HG03575 (cell line): ENCODE data around the gene GDPGP1.
"Not testable (repeated sequence)": the region's sequence is repeated elsewhere in the genome, so short reads cannot be mapped to it uniquely, and the experiment has no call there.

ENCODE experiments used
- ATAC-seq: cut with Tn5 transposase; IDR thresholded peaks from one replicate; pipeline ENCODE4 v1.9.1; 2021; ENCODE audit not compliant: unreplicated experiment, insufficient number of reproducible peaks, low FRiP score; ENCODE audit errors: extremely low read depth

GDPGP1 gene, protein sequence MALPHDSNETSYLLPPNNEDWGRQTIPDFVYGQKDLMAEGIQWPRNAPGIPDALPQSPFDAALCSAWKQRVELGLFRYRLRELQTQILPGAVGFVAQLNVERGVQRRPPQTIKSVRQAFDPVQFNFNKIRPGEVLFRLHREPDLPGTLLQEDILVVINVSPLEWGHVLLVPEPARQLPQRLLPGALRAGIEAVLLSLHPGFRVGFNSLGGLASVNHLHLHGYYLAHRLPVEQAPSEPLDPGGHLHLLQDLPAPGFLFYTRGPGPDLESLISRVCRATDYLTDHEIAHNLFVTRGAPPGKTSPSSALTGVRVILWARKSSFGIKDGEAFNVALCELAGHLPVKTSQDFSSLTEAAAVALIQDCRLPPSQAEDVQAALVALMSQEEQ

DNA sequence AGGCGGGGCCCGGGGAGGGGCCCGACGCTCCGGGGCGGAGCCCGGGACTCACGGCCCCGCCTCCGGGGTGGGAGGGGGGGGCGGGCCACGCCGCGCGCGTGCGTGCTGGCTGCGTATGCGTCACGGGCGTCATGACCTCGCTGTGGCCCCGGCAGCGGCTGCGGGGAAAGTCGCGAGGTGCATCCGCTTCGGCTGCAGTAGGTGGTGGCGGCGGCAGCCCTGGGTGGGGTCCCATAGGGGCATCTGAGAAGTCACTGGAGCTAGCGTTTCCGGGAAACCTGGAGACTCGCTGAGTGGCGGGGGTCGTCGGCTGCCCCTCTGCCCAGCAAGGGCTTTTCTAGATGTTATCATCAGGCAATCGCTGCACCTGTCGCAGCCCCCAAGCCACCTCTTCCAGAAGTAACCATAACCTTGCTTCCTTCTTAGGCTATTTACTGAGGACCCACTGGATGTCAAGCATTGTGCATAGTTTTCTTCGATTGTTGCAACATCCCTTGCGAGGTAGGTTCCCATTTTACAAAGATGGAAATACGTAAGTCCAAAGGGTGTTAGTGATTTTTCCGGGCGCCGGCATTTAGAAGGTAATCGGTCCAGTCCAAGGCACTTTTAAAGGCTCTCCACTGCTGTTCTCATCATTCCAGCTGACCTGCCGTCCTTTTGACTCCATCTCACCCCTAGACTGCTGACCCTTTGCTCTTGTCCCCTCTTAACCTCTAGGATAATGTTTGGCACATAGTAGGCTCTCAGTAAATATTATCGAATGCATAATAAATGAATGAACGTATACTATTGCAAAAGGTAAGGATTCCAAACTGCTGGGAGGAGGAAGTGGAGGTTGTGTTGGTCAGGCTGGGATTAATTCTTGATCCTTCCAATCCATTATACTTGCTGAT is at the start of gene GDPGP1:
Gene GDPGP1, plus strand, starts transcription at position 114 of the 893 bp plus-strand sequence. CDS start 6,700 bp downstream, outside the sequence.
- peak; percentile 37 for ATAC-seq

DNA sequence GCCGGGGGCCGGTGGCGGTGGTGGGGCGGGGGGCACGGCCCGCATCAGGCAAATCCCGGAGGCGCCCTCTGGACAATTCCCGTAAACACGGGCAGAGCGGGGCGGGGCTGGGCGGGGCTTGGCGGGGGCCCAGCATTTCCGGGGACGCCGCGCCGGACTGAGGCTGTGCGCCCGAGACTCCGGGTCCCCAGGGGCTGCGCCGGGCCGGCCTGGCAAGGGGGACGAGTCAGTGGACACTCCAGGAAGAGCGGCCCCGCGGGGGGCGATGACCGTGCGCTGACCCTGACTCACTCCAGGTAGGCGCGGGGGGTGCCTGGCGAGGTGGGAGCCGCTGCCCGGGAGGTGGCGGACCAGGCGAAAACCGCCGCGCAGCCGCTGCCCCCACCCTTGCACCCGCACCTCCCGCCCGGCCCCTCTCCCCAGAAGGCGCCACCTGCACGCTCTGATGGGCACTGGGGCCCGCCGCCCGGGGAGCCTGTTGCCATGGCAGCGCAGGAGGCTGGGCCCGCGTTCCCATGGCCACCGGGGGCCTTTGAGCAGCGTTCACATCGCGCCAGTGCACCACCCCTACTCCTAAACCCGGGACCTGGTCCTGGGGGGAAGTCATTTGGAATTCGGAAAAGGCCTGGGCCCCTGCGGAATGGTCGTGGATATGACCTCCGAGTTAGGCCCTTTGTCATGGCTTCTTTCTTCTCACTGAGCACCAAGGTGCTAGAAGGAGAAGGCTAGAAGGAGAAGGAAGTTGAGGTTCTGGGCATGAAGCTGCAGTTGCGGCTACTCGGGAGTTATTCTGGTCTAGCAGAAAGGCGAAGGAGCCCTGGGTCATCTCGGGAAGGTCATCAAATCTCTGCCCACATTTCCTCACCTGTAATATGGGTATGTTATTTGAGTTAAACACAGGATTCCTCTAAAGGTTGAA is 49.0 kb upstream of the GDPGP1 start:
- no peak for ATAC-seq

DNA sequence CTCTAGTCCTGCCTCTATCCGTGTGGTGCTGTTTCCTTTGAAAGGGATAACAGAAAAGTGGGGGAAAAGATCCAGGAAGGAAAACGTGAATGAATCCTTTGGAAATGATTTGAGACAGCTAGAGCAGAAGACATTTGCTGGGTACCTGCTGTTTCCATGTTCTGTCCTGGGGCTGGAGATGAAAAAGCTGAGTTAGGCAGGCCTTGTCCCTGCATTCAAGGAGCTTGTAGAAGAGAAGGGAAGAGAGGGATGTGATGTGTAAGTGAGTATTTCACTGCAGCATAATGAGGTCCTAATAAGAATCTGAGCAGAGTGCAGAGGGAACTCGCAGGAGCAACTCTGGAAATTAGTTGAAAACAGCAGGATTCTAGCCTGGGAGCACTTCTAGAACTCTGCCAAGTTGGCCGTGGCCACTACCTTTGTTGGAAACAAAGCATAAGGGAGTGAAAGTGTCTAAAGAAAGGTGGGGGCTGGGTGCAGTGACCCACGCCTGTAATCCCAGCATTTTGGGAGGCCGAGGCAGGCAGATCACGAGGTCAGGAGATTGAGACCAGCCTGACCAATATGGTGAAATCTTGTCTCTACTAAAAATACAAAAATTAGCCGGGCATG is 46.6 kb upstream of the GDPGP1 start:
- no peak for ATAC-seq

DNA sequence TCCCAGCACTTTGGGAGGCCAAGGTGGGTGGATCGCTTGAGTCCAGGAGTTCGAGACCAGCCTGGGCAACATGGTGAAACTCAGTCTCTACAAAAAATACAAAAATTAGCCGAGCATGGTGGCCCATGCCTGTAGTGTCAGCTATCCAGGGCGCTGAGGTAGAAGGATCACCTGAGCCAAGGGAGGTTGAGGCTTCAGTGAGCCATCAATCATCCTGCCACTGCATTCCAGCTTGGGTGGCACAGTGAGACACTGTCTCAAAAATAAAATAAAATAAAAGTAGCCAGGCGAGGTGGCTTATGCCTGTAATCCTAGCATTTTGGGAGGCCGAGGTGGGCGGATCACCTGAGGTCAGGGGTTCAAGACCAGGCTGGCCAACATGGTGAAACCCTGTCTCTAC is 45.9 kb upstream of the GDPGP1 start:
- not testable (repeated sequence) for ATAC-seq

DNA sequence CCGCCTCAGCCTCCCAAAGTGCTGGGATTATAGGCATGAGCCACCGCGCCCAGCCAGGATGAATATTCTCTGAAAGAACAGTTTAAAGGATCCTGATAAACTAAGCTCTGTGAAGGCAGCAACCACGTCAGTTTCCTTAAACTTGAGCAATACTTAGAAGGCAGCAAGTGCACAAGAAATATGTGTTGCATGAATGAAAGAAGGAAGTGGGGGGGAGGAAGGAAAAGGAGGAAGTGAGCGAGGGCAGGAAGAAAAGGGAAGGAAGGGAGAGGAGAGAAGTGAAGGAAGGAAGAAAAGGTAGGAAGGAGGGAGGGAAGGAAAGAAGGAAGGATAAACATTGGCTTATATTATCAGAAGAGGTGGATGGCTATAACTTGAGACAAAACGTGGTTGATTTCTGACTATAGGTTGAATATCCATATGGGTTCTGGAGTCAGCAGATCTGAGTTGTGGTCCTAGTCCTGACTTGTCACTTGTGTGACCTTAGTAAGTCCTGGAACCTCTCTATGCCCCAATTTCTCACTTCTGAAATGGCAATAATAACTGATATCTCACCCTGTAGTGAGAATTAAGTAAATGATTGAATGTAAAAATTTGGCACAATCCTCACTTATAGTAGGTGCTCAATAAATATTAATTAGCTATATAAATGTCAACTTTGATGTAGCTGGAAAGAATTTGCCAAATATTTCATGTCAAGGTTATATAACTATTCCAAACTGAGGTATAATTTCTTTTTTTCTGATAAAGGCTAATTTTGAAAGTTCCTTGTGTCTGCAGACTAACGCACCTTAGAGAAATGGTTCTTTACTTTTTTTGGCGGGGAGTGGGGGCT is 44.9 kb upstream of the GDPGP1 start:
- ATAC-seq, result no peak

DNA sequence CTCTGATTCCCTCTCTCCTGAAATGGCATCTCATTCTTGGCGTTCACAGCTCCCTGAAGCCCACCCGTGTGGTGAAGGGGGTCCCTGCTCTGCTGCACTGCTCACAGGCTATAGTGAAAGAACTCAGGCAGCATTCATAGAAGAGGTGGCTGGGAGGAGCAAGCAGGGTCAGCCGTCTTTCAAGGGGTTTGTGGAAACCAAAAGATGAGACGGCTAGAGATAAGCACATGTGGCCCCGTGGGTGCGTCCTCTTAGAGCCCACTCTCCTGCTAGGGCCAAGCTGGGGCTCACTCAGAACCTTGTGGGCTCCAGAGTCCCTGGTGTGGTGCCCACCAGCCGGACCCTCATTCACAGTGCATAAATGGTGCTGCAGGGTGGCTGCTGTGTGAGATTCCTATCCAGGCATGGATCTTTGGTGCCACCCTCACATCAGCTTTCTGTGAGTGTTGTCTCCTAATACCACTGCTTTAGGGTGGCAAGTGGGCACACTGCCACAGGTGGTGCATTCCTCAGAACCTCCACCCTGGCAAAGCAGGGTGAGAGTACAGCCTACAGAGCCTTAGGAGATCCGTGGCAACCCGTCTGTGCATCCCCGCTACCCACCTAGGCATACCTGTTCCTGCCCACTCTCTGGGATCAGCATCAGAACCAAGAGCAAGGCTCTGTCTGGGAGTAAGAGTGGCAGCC is 44.1 kb upstream of the GDPGP1 start:
- ATAC-seq, result no peak

DNA sequence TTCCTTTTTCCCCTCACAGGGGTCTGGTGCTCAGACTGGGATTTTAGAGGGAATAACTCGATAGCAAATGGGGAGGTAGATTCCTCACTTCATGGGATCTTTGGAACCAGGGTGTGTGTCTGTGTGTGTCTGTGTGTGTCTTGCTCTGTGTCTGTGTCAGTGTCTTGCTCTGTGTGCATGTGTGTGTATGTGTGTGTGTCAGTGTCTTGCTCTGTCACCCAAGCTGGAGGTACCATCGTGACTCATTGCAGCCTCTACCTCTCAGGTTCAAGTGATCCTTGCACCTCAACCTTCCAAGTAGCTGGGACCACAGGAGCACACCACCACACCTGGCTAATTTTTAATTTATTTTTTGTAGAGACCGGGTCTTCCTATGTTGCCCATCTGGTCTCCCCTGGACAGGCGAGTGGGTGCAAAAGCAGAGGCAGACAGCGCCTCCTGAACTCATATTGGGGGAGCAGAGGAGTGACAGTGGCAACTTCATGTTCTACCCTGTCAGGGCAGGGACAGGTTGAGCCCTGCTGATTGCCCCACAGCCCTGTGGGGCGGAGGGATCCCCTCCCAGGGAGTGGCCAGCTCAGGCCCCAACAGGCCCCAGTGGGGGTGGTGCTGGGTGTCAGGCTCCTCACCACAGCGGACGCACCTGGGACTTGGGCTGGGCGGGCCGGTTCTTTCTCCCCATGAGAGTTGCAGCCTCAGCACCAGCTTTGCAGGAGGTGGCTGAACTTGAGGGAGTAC is 43.2 kb upstream of the GDPGP1 start:
- no peak for ATAC-seq

DNA sequence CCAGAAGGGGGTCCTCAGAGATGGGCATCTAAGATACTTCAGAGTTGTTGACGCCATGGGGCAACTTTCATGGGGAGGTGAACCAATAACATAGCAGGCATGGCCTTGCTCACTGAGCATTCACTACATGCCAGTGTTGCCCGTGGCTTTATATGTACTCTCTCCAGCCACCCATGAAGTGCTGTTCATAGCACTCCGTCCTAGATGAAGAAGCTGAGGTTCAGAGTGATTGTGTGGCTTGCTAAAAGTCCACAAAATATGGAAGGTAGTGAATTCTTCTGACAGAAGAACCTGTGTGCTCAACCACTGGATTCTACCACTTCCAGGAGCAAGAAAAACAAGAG is 42.7 kb upstream of the GDPGP1 start:
- ATAC-seq, result no peak

DNA sequence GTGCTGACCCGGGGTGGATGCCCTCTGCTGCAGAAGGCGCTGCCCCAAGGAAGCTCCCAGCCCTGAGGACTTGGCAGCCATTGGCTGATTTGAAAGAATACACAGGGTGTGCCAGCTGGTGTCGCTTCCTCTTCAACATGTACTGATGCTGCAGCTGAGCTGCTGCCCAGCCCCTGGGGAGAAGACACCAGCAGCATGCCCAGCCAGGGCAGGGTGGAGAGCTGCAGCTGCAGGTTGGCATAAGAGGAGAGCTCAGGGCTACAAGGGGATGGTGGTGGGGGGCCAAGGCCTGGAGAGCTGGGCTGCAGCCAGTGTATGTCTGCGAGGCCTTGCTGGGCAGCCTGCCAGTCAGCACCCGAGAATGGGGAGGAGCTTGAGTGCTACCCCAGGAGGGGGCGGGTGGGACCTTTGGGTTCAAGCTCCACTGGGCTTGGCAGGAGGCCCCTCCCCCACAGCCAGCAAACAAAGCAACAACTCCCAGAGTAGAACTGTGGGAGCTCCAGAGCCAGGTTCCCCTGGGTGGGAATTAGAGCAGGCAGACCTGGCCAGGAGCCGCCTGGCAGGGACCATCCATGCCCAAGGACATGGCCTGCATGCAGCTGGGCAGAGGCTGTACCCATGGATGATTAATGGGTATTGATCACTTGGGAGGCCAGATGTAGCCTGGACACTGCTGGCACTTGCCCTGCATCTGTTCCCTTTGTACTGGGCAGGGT is 42.1 kb upstream of the GDPGP1 start:
- ATAC-seq, result peak; percentile 48

DNA sequence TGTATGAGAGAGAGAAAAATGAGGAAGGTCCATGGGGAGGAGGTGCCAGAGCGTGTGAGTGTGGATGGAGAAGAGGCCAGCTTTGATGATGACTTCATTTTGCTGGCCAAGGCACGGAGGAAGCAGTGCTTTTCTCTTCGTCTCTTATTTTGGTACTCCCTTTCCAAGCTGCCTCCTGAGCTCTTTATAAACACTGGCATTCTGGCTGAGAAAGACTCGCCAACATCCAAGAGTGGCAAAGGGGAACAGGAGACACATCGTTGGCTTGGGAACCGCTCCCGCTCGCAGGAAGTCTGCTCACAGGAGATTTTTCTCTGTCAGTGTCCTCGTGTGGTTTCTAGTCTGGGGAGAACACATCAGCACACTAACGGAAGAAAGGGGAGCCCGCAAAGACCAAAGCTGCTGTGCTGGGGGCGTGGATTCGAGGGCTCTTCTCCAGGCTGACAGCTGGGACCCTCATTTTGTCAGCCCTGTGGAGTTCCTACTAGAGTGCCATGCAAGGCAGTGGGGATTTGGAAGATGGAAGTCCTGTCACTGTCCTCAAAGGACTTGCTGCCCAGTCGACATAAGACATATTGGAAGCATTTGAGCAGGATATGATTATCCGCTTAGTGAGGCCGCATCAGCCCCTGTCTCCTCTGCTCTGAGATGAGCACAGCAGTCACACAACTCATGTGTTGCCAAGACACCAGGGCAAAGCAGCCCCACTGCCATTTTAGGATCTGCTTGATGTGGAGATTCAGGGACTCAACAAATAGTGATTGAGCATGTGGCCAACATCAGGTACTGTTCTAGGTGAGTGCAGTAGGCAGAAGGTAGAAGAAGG is 40.8 kb upstream of the GDPGP1 start:
- ATAC-seq, result no peak

DNA sequence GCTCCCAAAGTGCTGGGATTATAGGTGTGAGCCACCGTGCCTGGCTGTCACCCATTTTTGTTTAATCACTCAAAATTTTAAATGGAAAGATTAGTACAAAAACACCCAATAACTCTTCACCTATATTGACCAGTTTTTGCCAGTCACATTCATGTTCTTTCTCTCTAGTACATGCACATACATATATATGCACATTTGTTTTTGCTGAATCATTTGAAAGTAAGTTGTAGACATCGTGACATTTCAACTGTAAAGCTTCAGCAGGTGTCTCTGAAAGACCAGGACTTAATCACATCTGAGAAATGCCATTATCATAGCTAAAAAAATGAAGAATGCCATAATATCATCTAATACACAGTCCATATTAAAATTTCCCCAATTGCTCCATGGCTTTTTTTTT is 39.4 kb upstream of the GDPGP1 start:
- ATAC-seq, result no peak

DNA sequence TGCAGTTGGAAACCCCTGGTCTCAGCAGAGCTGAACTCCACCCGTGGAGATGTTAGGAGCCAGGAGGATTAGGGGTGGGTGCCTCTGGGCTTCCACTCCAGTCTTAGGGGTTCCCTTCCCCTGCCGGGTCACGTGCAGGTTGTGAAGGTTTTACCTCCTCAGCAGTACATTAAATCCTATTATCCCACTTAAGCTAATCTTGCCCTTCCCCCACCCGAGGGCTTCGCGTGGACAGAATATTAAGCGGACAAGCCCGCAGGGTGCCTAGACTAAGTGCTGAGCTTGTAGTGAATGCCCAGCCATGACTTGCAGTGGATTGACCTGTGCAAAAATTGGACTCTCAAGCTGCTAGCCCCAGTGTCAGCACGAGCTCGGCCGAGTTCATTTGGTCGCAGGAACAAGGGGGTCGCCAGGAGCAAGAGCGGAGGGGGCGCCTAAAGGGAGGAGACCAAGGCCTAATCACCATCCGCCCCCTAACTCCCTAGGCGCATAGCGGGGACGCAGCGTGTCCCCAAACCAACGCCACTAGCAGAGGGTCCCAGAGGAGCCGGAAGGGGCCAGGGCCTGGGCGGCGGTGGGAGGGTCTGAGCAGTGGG is 33.4 kb upstream of the GDPGP1 start:
- ATAC-seq, result no peak

DNA sequence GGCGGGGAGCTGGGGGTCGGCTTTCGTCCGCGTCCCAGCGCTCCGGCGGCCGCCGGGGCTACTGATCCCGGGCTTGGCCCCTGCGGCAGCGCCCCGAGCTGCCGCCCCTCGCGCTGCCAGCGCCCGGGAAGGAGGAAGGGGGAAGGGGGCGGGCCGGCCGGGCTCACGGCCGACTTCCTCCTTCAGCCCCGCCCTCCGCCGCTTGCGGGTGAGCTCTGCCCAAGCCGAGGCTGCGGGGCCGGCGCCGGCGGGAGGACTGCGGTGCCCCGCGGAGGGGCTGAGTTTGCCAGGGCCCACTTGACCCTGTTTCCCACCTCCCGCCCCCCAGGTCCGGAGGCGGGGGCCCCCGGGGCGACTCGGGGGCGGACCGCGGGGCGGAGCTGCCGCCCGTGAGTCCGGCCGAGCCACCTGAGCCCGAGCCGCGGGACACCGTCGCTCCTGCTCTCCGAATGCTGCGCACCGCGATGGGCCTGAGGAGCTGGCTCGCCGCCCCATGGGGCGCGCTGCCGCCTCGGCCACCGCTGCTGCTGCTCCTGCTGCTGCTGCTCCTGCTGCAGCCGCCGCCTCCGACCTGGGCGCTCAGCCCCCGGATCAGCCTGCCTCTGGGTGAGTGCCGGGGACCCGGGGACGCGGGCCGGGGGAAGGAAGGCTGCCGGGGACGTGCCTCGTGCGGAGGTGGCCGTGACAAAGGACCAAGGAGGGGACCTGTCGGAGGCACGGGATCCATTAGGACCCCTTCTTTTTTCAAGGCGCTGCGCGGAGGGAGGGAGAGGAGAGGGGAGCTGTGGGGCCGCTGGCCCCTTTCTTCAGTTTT is 32.7 kb upstream of the GDPGP1 start, which contains the start of gene SEMA4B:
Gene SEMA4B, plus strand, starts transcription at position 201 of the 814 bp plus-strand sequence. Its CDS starts 249 bp downstream, at position 450.
- no peak for ATAC-seq

DNA sequence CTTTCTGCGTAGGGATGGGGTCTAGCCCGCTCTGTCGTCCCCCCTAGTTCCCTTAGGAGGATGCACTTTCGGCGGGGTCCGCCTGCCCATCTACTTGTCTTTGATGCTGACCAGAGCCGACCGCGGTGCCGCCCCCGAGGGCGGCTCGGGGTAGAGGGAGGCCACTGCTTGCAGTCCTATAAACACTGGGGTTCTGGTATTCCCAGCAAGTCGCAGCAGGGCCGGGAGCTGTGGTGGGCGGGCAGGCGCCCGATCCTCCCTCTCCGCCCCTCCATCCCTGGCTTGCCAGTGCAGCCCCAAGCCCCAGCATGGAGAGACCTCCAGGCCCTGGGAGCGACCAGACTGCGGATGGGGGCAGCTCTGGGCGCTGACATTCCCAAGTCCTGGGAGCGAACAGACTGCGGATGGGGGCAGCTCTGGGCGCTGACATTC is 32.0 kb upstream of the GDPGP1 start:
- ATAC-seq, result no peak
